Endodermal cell (in vitro differentiated cells): ENCODE results near the gene CENPN. TPM values are rescaled to one million over a fixed set of nuclear protein-coding genes. Genes with fewer than 3 reads are reported as not detected.
A peak's percentile ranks its signal among the peaks of the same experiment; 100 is the strongest.

Experiments used
- DNase-seq: peaks from one replicate; pipeline ENCODE4 v3.0.0-alpha.2; 2017
- H3K27ac ChIP-seq: 2 replicates; pipeline ENCODE4 v1.5.1; 2013; ENCODE audit warnings: mild to moderate bottlenecking, low read depth, low read length, moderate library complexity
- H3K27me3 ChIP-seq: 2 replicates; pipeline ENCODE4 v1.6.1; 2013; ENCODE audit warnings: mild to moderate bottlenecking, low read length, moderate library complexity; ENCODE audit not compliant: insufficient read depth, control insufficient read depth, poor library complexity, severe bottlenecking
- H3K36me3 ChIP-seq: 2 replicates; pipeline ENCODE4 v1.7.0; 2013; ENCODE audit warnings: mild to moderate bottlenecking, low read length, moderate library complexity; ENCODE audit not compliant: control insufficient read depth, insufficient read depth
- H3K4me1 ChIP-seq: one replicate; pipeline ENCODE4 v1.7.0; 2013; ENCODE audit warnings: low read length; ENCODE audit not compliant: control insufficient read depth, insufficient read depth
- H3K4me3 ChIP-seq: 2 replicates; pipeline ENCODE4 v1.5.1; 2013; ENCODE audit warnings: mild to moderate bottlenecking, low read length, moderate library complexity
- H3K9ac ChIP-seq: 2 replicates; pipeline ENCODE4 v1.6.1; 2013; ENCODE audit warnings: mild to moderate bottlenecking, low read length, moderate library complexity; ENCODE audit not compliant: poor library complexity, severe bottlenecking; ENCODE audit errors: extremely low read depth
- H3K9me3 ChIP-seq: 2 replicates; pipeline ENCODE4 v1.6.1; 2013; ENCODE audit warnings: mild to moderate bottlenecking, low read length, moderate library complexity; ENCODE audit not compliant: control insufficient read depth
- H3K27ac Mint-ChIP-seq: 2 replicates; pipeline ENCODE4 v1.8.0; 2020; ENCODE audit warnings: mixed read lengths
- H3K27me3 Mint-ChIP-seq: 2 replicates; pipeline ENCODE4 v1.8.0; 2021; ENCODE audit warnings: mild to moderate bottlenecking, mixed read lengths; ENCODE audit not compliant: insufficient read depth
- H3K36me3 Mint-ChIP-seq: 2 replicates; pipeline ENCODE4 v1.8.0; 2020; ENCODE audit warnings: low read depth, mixed read lengths
- H3K4me1 Mint-ChIP-seq: 2 replicates; pipeline ENCODE4 v1.8.0; 2020; ENCODE audit warnings: mixed read lengths
- H3K4me3 Mint-ChIP-seq: 2 replicates; pipeline ENCODE4 v1.8.0; 2020; ENCODE audit warnings: mild to moderate bottlenecking, moderate library complexity, mixed read lengths
- H3K9me3 Mint-ChIP-seq: 2 replicates; pipeline ENCODE4 v1.8.0; 2020; ENCODE audit warnings: mild to moderate bottlenecking, mixed read lengths
- WGBS, 2 experiments: methylation state at CpG; one replicate each; pipeline versions ENCODE4 v1.1.5 to v1.1.7; 2013; ENCODE audit warnings: missing lambda C conversion rate in 2 of 2, mixed read lengths in 1 of 2; ENCODE audit not compliant: insufficient coverage in 1 of 2, insufficient read length in 1 of 2; 5-methylcytosine and 5-hydroxymethylcytosine counted together
- total RNA-seq, 2 donors: library from RNA; stranded (reverse); fragmentation: NEBNext Ultra II Directional in 1 of 2; extraction: Animal tissue kit (Norgen Biotek cat#: 25700) in 1 of 2; gene quantifications; 2 replicates in 1 of 2; 3 replicates in 1 of 2; pipeline ENCODE4 v1.2.1, GENCODE V29; 2021
- TF ChIP-seq, protein P1 (sequence below): fragments of 200-600 bp; sonication (generic); conservative IDR thresholded peaks from 2 replicates; pipeline ENCODE4 v1.5.0; 2021; ENCODE audit warnings: antibody characterized with exemption, mild to moderate bottlenecking

CENPN gene
- total RNA-seq, 2 donors from 2014 or later, result 45.1 to 52.8 TPM

DNA sequence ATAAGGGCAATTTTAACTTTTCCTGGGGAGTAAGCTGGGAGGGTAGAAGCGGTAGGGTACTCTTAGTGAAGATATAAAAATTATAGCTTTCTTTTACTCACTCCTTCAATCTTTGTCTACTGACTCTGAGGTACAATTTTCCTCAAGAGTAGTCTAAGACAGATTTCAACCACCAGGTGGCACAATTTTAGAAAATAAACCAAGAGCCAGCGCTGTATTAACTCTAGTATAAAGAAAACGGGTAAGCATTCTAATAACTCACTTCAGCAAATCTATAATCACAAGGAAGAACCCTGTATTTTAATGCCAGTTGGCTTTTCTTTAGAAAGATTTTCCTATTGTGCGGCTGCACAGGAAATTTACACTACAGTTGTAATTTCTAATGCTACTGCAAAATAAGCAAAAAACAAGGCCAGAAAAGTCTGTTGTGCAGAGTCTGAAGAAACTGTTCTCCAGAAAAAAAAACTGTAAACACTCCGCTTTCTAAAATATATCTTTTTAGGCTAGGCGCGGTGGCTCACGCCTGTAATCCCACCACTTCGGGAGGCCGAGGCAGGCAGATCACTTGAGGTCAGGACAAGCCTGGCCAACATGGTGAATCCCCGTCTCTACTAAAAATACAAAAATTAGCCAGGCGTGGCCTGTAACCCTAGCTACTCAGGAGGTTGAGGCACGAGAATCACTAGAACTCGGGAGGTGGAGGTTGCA lies 2.2 kb upstream of the CENPN start:
- peaks cover 8% of the 10 kb centered on the region for H3K36me3 Mint-ChIP-seq
- H3K27me3 ChIP-seq, result no peaks in the 10 kb centered on the region
- H3K36me3 ChIP-seq, result peaks cover 6% of the 10 kb centered on the region
- no peak overlapping the region for H3K9ac ChIP-seq
- peak overlapping the region; percentile 83 for H3K4me3 Mint-ChIP-seq
- 69 to 74% methylated on average over 8 to 13 of the region's 14 CpGs for WGBS, 2 experiments
- H3K9me3 ChIP-seq, result no peaks in the 10 kb centered on the region
- no peak for DNase-seq
- TF ChIP-seq, protein P1, sequence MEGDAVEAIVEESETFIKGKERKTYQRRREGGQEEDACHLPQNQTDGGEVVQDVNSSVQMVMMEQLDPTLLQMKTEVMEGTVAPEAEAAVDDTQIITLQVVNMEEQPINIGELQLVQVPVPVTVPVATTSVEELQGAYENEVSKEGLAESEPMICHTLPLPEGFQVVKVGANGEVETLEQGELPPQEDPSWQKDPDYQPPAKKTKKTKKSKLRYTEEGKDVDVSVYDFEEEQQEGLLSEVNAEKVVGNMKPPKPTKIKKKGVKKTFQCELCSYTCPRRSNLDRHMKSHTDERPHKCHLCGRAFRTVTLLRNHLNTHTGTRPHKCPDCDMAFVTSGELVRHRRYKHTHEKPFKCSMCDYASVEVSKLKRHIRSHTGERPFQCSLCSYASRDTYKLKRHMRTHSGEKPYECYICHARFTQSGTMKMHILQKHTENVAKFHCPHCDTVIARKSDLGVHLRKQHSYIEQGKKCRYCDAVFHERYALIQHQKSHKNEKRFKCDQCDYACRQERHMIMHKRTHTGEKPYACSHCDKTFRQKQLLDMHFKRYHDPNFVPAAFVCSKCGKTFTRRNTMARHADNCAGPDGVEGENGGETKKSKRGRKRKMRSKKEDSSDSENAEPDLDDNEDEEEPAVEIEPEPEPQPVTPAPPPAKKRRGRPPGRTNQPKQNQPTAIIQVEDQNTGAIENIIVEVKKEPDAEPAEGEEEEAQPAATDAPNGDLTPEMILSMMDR, result peak; percentile 83
- peak overlapping the region; percentile 83 for H3K27ac Mint-ChIP-seq
- H3K4me1 ChIP-seq, result no peaks in the 10 kb centered on the region
- no peaks in the 10 kb centered on the region for H3K9me3 Mint-ChIP-seq
- peak overlapping the region; percentile 94 for H3K4me3 ChIP-seq
- H3K27ac ChIP-seq, result no peak overlapping the region
- H3K4me1 Mint-ChIP-seq, result peaks cover 12% of the 10 kb centered on the region
- H3K27me3 Mint-ChIP-seq, result no peaks in the 10 kb centered on the region

DNA sequence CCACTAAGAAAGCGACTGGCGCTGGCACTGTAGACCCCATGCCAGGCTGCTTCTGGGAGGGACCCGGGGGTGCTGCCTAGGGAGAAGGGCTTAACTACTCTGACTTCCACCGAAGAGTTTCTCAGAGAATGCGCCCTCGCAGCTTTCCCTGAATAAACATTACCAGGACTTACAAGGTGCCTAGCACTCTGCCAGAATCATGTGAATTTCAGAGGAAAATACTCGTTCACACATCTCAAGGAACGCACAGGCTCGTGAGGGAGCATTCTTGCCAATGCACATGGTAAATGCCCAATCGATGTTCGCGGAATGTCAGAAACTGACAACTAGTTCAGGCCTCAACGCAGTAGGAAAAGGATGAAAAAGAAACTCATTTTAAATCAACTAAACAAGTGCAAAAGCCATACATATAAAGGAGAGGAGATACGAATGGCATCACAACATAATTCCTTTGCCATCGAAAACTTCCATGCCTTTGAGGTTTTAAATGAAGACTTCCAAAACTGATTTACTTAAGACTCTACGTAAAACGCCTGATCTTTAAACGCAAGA lies 1.3 kb upstream of the CENPN start:
- TF ChIP-seq, protein P1, result no peak
- H3K9me3 Mint-ChIP-seq, result no peaks in the 10 kb centered on the region
- peak overlapping the region; percentile 94 for H3K27ac Mint-ChIP-seq
- peaks cover 6% of the 10 kb centered on the region for H3K36me3 Mint-ChIP-seq
- H3K4me3 Mint-ChIP-seq, result peak overlapping the region; percentile 83
- H3K27me3 ChIP-seq, result no peaks in the 10 kb centered on the region
- peak overlapping the region; percentile 96 for H3K9ac ChIP-seq
- WGBS, 2 experiments, result 15 to 18% methylated on average over 5 to 18 of the region's 18 CpGs
- H3K4me1 Mint-ChIP-seq, result peaks cover 12% of the 10 kb centered on the region
- no peaks in the 10 kb centered on the region for H3K4me1 ChIP-seq
- peak; percentile 72 for DNase-seq
- H3K27ac ChIP-seq, result no peak overlapping the region
- no peaks in the 10 kb centered on the region for H3K9me3 ChIP-seq
- no peaks in the 10 kb centered on the region for H3K27me3 Mint-ChIP-seq
- H3K4me3 ChIP-seq, result peak overlapping the region; percentile 94
- H3K36me3 ChIP-seq, result peaks cover 4% of the 10 kb centered on the region

DNA sequence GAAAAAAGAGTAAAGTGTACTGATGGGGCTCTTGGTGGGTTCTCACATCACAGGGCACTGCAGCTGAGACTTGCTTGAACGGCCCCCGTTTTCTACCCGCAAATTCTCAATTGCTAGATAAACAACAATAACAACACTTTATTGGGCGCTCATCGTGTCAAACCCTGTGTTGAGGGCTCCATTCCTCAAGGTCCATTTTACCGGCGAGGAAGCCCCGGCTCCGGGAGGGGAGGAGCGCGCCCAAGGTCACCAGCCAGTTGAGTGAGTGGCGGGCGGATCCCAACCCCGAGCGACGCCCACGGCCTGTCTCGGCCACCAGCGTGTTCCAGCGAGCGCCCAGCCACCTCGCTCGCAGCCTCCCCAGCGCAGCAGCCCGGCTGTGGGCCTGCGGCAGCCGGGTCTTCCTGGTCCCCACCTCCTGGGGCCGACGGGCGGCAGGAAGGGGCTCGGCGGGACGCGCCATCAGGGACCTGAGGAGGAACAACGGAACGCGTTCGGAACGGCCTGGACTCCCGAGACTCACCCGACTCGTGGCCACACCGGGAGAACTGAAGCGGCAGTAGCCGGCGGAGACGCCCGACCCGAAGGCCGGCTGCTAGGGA lies 702 bp upstream of the CENPN start:
- Histone ChIP-seq H3K27me3 (no peaks in the 10 kb centered on the region), H3K27ac (peak overlapping the region; percentile 100), H3K4me3 (peak overlapping the region; percentile 94), H3K9ac (peak overlapping the region; percentile 96), H3K9me3 (no peaks in the 10 kb centered on the region), H3K36me3 (peaks cover 2% of the 10 kb centered on the region), H3K4me1 (no peaks in the 10 kb centered on the region)
- Mint-ChIP-seq H3K9me3 (no peaks in the 10 kb centered on the region), H3K36me3 (peaks cover 7% of the 10 kb centered on the region), H3K4me3 (peak overlapping the region; percentile 83), H3K27ac (peak overlapping the region; percentile 100), H3K27me3 (no peaks in the 10 kb centered on the region), H3K4me1 (peaks cover 12% of the 10 kb centered on the region)
- WGBS, 2 experiments, result 0% methylated on average over 15 to 50 of the region's 50 CpGs
- DNase-seq, result no peak
- TF ChIP-seq, protein P1, result no peak
